Esophagus muscularis mucosa (tissue), 4 donors: Measurements from ENCODE around the gene CEP85.

ENCODE experiments used
- CTCF ChIP-seq, 3 experiments: fragments of 200-600 bp in 2 of 3; fragments of 450-650 bp in 1 of 3; sonication (generic) in 2 of 3; IDR thresholded peaks; one replicate each; pipeline ENCODE4 v1.5.1; 2017 to 2019; ENCODE audit warnings: antibody characterized with exemption in 3 of 3, mild to moderate bottlenecking in 2 of 3, moderate library complexity in 1 of 3
- EP300 ChIP-seq: sonication (generic); formaldehyde crosslinking; IDR thresholded peaks from one replicate; pipeline ENCODE4 v1.6.1; 2017; ENCODE audit warnings: antibody characterized with exemption
- POLR2A ChIP-seq: fragments of 450-650 bp; IDR thresholded peaks from one replicate; pipeline ENCODE4 v1.6.1; 2017; ENCODE audit warnings: antibody characterized with exemption, moderate library complexity, mild to moderate bottlenecking, low read depth

GRCh38 chr1:26218906-26219494 lies 15.0 kb upstream of the CEP85 start:
- TF ChIP-seq CTCF (IDR thresholded peaks at IDR 0.05) (no peak), EP300 (no peak), POLR2A (no peak)
